Stimulated activated CD4-positive, alpha-beta T cell treated with anti-CD3 and anti-CD28 coated beads, TNF-alpha, amount 100 ng/mL, for 4 hours (primary cell): ENCODE data around the gene PHACTR2.
"Not testable (repeated sequence)": the region's sequence is repeated elsewhere in the genome, so short reads cannot be mapped to it uniquely, and the experiment has no call there.

Experiments used
- DNase-seq, 3 experiments: peaks; one replicate each; pipeline ENCODE4 v3.0.0-alpha.2; 2020; ENCODE audit warnings: low read depth in 3 of 3

PHACTR2 gene

GRCh38 chr6:143766185-143766553, 88.4 kb downstream of the PHACTR2 start:
- DNase-seq: no peak

- DNase-seq: no peak
Measured at GRCh38 chr6:143767433-143767832, 89.7 kb downstream of the PHACTR2 start.

- no peak for DNase-seq
Measured at GRCh38 chr6:143772116-143773086, 94.6 kb downstream of the PHACTR2 start.

- no peak for DNase-seq
Measured at GRCh38 chr6:143773506-143774150, 95.9 kb downstream of the PHACTR2 start.

- no peak for DNase-seq
Measured at GRCh38 chr6:143774347-143774746, 96.6 kb downstream of the PHACTR2 start.

GRCh38 chr6:143775336-143775735, 97.6 kb downstream of the PHACTR2 start:
- DNase-seq: no peak

- DNase-seq: no peak
Measured at GRCh38 chr6:143778926-143779325, 101.2 kb downstream of the PHACTR2 start.

GRCh38 chr6:143782481-143782880, 104.7 kb downstream of the PHACTR2 start:
- DNase-seq: no peak

- no peak for DNase-seq
Measured at GRCh38 chr6:143783077-143783476, 105.3 kb downstream of the PHACTR2 start.

GRCh38 chr6:143784316-143784715, 106.6 kb downstream of the PHACTR2 start:
- DNase-seq: no peak

GRCh38 chr6:143786371-143786770, 108.6 kb downstream of the PHACTR2 start:
- DNase-seq: not testable (repeated sequence)

- DNase-seq: no peak
Measured at GRCh38 chr6:143792402-143793279, 114.9 kb downstream of the PHACTR2 start.

GRCh38 chr6:143793280-143793619, 115.5 kb downstream of the PHACTR2 start:
- DNase-seq: no peak

GRCh38 chr6:143796551-143796950, 118.8 kb downstream of the PHACTR2 start:
- not testable (repeated sequence) for DNase-seq

- not testable (repeated sequence) for DNase-seq
Measured at GRCh38 chr6:143798487-143798886, 120.7 kb downstream of the PHACTR2 start.

GRCh38 chr6:143802833-143803565, 125.2 kb downstream of the PHACTR2 start:
- DNase-seq: no peak

GRCh38 chr6:143803769-143804568, 126.2 kb downstream of the PHACTR2 start:
- DNase-seq: no peak

GRCh38 chr6:143804835-143805239, 127.1 kb downstream of the PHACTR2 start:
- no peak for DNase-seq

GRCh38 chr6:143806282-143807102, 128.7 kb downstream of the PHACTR2 start:
- DNase-seq: peak; percentile 41 to 62 (median 57)
